Parathyroid adenoma (tissue), 2 donors: ENCODE measurements around the gene OSTF1.
A peak's percentile ranks its signal among the peaks of the same experiment; 100 is the strongest.

Source experiments
- H2AFZ ChIP-seq: fragments of 300-600 bp; sonication (generic); one replicate; pipeline ENCODE4 v1.7.0; 2017; ENCODE audit warnings: antibody characterized with exemption, mild to moderate bottlenecking
- H3K27ac ChIP-seq: fragments of 300-600 bp; sonication (generic); one replicate; pipeline ENCODE4 v1.7.0; 2017
- H3K27me3 ChIP-seq: fragments of 300-600 bp; sonication (generic); one replicate; pipeline ENCODE4 v1.7.0; 2017; ENCODE audit warnings: low read length; ENCODE audit not compliant: control insufficient read depth, insufficient read depth
- H3K36me3 ChIP-seq: fragments of 300-600 bp; sonication (generic); one replicate; pipeline ENCODE4 v1.7.0; 2017; ENCODE audit warnings: low read length; ENCODE audit not compliant: control insufficient read depth, insufficient read depth
- H3K4me1 ChIP-seq: fragments of 300-600 bp; sonication (generic); one replicate; pipeline ENCODE4 v1.7.0; 2017; ENCODE audit warnings: control low read depth
- H3K4me2 ChIP-seq: fragments of 300-600 bp; sonication (generic); one replicate; pipeline ENCODE4 v1.7.0; 2017; ENCODE audit warnings: low read length
- H3K4me3 ChIP-seq: fragments of 300-600 bp; sonication (generic); one replicate; pipeline ENCODE4 v1.7.0; 2017; ENCODE audit warnings: low read depth, low read length
- H3K79me2 ChIP-seq: fragments of 300-600 bp; sonication (generic); one replicate; pipeline ENCODE4 v1.7.0; 2017; ENCODE audit warnings: control low read depth
- H3K9ac ChIP-seq: fragments of 300-600 bp; sonication (generic); one replicate; pipeline ENCODE4 v1.7.0; 2017; ENCODE audit warnings: mild to moderate bottlenecking
- H3K9me3 ChIP-seq: fragments of 300-600 bp; sonication (generic); one replicate; pipeline ENCODE4 v1.7.0; 2017; ENCODE audit warnings: low read length; ENCODE audit not compliant: control insufficient read depth
- TF ChIP-seq, protein P1 (sequence below): fragments of 300-600 bp; sonication (generic); IDR thresholded peaks from one replicate; pipeline ENCODE4 v1.7.0; 2017; ENCODE audit warnings: antibody characterized with exemption, mild to moderate bottlenecking
- donor health status: primary hyperparathyroidism.

OSTF1 gene

DNA sequence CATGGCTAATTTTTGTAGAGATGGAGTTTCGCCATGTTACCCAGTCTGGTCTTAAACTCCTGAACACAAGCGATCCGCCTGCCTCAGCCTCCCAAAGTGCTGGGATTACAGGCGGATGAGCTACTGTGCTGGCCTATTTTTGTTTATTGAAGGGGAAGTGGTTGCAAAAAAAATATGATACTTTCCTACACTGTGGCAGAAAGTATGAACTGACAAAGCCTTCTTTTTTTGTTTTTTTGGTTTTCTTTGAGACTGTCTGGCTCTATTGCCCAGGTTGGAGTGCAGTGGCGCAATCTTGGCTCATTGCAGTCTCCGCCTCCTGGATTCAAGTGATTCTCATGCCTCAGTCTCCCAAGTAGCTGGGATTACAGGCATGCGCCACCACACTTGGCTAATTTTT lies 50.9 kb downstream of the OSTF1 start:
- Histone ChIP-seq H3K36me3 (no peaks in the 10 kb centered on the region), H3K4me1 (no peaks in the 10 kb centered on the region), H3K4me2 (no peak overlapping the region)

DNA sequence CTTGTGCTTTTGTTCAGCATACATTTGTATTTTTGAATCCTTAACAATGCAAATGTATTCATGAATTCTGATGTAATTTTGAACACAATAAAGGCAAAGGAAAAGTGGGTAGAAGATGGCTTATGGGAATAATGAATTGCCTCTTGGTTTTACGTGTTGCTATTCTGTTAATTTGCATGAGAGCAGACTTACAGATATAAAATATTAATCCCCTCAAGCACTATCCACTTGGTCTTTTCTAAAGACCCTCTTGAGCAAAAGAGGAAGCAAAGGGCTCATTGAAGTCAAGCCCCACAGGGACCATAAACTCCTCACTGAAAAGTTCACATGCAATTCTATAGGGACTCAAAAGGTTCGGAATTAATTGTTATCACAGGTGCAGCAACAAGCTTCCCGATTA lies 51.9 kb downstream of the OSTF1 start:
- no peak overlapping the region for H3K4me2 ChIP-seq

More for the DNA sequence above, 50.9 kb downstream of the OSTF1 start:
- Histone ChIP-seq H3K27me3 (no peaks in the 10 kb centered on the region), H3K27ac (no peak overlapping the region), H3K79me2 (peaks cover 6% of the 10 kb centered on the region), H3K9ac (no peak overlapping the region), H3K4me3 (no peak overlapping the region), H3K9me3 (no peaks in the 10 kb centered on the region), H2AFZ (no peak overlapping the region)
- TF ChIP-seq, protein P1, sequence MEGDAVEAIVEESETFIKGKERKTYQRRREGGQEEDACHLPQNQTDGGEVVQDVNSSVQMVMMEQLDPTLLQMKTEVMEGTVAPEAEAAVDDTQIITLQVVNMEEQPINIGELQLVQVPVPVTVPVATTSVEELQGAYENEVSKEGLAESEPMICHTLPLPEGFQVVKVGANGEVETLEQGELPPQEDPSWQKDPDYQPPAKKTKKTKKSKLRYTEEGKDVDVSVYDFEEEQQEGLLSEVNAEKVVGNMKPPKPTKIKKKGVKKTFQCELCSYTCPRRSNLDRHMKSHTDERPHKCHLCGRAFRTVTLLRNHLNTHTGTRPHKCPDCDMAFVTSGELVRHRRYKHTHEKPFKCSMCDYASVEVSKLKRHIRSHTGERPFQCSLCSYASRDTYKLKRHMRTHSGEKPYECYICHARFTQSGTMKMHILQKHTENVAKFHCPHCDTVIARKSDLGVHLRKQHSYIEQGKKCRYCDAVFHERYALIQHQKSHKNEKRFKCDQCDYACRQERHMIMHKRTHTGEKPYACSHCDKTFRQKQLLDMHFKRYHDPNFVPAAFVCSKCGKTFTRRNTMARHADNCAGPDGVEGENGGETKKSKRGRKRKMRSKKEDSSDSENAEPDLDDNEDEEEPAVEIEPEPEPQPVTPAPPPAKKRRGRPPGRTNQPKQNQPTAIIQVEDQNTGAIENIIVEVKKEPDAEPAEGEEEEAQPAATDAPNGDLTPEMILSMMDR, result no peak

DNA sequence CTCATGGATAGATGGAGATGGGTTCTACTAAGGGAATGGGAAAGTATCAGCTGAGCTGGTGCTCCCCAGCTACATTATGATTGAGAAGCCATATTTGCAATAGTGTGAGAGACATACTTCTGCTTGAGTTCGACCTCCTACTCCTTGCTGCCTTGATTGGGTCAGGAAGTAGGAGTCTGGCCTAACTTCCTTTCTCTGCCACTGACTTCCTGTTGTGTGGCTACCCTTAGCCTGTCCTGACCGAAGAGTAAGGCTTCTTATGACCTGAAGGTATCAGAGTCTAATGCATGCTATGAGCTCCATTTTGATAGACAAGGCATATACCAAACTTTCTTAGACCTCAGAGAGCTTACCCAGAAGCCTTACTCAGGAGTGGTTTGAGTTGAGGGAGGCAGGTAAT lies 53.9 kb downstream of the OSTF1 start:
- no peak overlapping the region for H3K27ac ChIP-seq
- H3K9ac ChIP-seq, result no peak overlapping the region
- H3K9me3 ChIP-seq, result no peaks in the 10 kb centered on the region
- TF ChIP-seq, protein P1, result no peak
- H2AFZ ChIP-seq, result no peak overlapping the region
- H3K36me3 ChIP-seq, result no peaks in the 10 kb centered on the region
- no peak overlapping the region for H3K4me3 ChIP-seq
- H3K4me1 ChIP-seq, result no peaks in the 10 kb centered on the region
- H3K27me3 ChIP-seq, result no peaks in the 10 kb centered on the region
- H3K4me2 ChIP-seq, result no peak overlapping the region
- H3K79me2 ChIP-seq, result no peaks in the 10 kb centered on the region

More for the DNA sequence above, 51.9 kb downstream of the OSTF1 start:
- no peak overlapping the region for H2AFZ ChIP-seq
- no peaks in the 10 kb centered on the region for H3K4me1 ChIP-seq
- peaks cover 6% of the 10 kb centered on the region for H3K79me2 ChIP-seq
- H3K27ac ChIP-seq, result no peak overlapping the region
- H3K36me3 ChIP-seq, result no peaks in the 10 kb centered on the region
- no peaks in the 10 kb centered on the region for H3K9me3 ChIP-seq
- no peak overlapping the region for H3K4me3 ChIP-seq
- no peaks in the 10 kb centered on the region for H3K27me3 ChIP-seq
- TF ChIP-seq, protein P1, result no peak
- no peak overlapping the region for H3K9ac ChIP-seq

DNA sequence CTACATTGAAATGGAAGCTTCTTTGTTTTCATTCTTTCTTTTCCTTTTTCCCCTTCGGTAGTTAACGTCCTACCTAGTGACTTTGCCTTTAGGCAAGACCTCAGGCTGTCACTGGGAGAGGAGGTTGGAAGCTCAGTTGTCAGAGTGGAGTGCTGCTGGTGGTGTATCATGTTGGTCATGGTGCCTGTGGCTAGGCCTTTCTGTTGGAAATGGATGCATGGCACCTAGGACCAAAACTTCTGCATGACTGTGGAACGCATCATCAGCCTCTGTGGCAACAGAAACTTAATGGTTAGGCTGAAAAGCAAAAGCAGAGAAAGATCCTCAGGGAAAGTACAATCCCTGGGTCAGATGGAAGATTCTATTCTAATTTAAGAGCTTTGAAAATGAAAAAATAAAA lies 57.9 kb downstream of the OSTF1 start:
- no peak overlapping the region for H3K4me3 ChIP-seq
- no peak overlapping the region for H2AFZ ChIP-seq
- H3K79me2 ChIP-seq, result no peaks in the 10 kb centered on the region
- no peak overlapping the region for H3K4me2 ChIP-seq
- H3K27ac ChIP-seq, result no peak overlapping the region
- peaks cover 4% of the 10 kb centered on the region for H3K4me1 ChIP-seq
- H3K9me3 ChIP-seq, result no peaks in the 10 kb centered on the region
- no peak overlapping the region for H3K9ac ChIP-seq
- TF ChIP-seq, protein P1, result no peak
- no peaks in the 10 kb centered on the region for H3K36me3 ChIP-seq
- H3K27me3 ChIP-seq, result no peaks in the 10 kb centered on the region

DNA sequence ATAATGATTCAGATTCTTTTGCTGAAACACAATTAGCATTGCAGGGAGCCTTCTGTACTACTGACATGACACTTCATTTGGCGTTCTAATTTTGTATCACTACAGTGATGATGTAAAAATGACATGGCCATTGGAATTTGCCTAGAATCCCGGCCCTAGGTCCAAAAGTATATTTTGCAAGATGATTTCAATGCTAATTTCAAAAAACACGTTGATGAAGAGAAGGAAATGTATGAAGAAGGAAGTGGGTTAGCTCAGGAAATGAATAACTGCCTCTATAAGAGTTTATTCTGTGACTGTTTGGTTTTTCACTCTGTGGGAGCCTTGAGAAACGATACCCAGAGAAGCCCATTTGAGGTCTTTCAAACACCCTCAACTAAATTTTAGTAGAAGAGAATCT lies 59.3 kb downstream of the OSTF1 start:
- H2AFZ ChIP-seq, result no peak overlapping the region
- H3K4me3 ChIP-seq, result no peak overlapping the region
- no peaks in the 10 kb centered on the region for H3K79me2 ChIP-seq
- H3K36me3 ChIP-seq, result no peaks in the 10 kb centered on the region
- H3K4me1 ChIP-seq, result peaks cover 7% of the 10 kb centered on the region
- no peak overlapping the region for H3K9ac ChIP-seq
- TF ChIP-seq, protein P1, result no peak
- H3K27me3 ChIP-seq, result no peaks in the 10 kb centered on the region
- H3K27ac ChIP-seq, result peak overlapping the region; percentile 88
- peak overlapping the region; percentile 56 for H3K4me2 ChIP-seq
- H3K9me3 ChIP-seq, result no peaks in the 10 kb centered on the region
